Adrenal gland (tissue), 12 donors: Measurements from ENCODE around the gene AP4M1. TPM values are rescaled to one million over a fixed set of nuclear protein-coding genes. Genes with fewer than 3 reads are reported as not detected.

Experiments
- DNase-seq, 7 donors: peaks; one replicate each; pipeline ENCODE4 v3.0.0-alpha.2; 2019 to 2020
- H3K27ac ChIP-seq, 5 donors: fragments of 200-600 bp; sonication (generic) in 4 of 5; 1 replicate in 3 of 5; 2 replicates in 2 of 5; pipeline versions ENCODE4 v1.5.1 to v1.8.0; 2016 to 2020; ENCODE audit warnings: mild to moderate bottlenecking in 1 of 5
- H3K27me3 ChIP-seq: fragments of 200-600 bp; 2 replicates; pipeline ENCODE4 v1.8.0; 2021
- H3K36me3 ChIP-seq, 2 donors: fragments of 200-600 bp; replicated peaks in 1 of 2; 1 replicate in 1 of 2; 2 replicates in 1 of 2; pipeline versions ENCODE4 v1.5.1 to v1.8.0; 2018 to 2022
- H3K4me1 ChIP-seq, 2 donors: fragments of 200-600 bp; replicated peaks in 1 of 2; 1 replicate in 1 of 2; 2 replicates in 1 of 2; pipeline versions ENCODE4 v1.5.1 to v1.8.0; 2018 to 2021
- H3K4me3 ChIP-seq, 4 donors: fragments of 200-600 bp; sonication (generic) in 3 of 4; one replicate each; pipeline ENCODE4 v1.5.1; 2016 to 2018
- H3K9me3 ChIP-seq, 3 donors: fragments of 200-600 bp; sonication (generic) in 1 of 3; replicated peaks in 1 of 3; 1 replicate in 2 of 3; 2 replicates in 1 of 3; pipeline versions ENCODE4 v1.5.1 to v1.8.0; 2016 to 2021
- POLR2A ChIP-seq, 2 donors: fragments of 450-650 bp; IDR thresholded peaks; one replicate each; pipeline ENCODE4 v1.6.1; 2017; ENCODE audit warnings: antibody characterized with exemption in 2 of 2, mild to moderate bottlenecking in 2 of 2, moderate library complexity in 1 of 2
- WGBS, 4 donors: extraction: QIAGEN DNeasy Blood & Tissue Kit in 2 of 4; methylation state at CpG; one replicate each; pipeline versions ENCODE4 v1.1.5 to v1.1.7; 2013 to 2017; 5-methylcytosine and 5-hydroxymethylcytosine counted together
- intact Hi-C, 2 donors: fragments of 100-400 bp; cut with DNase I; formaldehyde crosslinking; loops; one replicate each; pipeline versions ENCODE4 v1.14.1 to v1.15.0; 2022 to 2023
- polyA plus RNA-seq, 3 donors: library from polyadenylated mRNA; stranded (reverse); fragments of 200-250 nt in 2 of 3; fragments of 350-450 nt in 1 of 3; fragmentation: Illumina TruSeq in 1 of 3; extraction: RNeasy Lipid Tissue Mini Kit (QIAGEN cat#74804) in 1 of 3; gene quantifications; one replicate each; pipeline ENCODE4 v1.2.3, GENCODE V29; 2013 to 2014
- total RNA-seq, 9 donors: library from RNA; depleted of rRNA in 4 of 9; stranded (reverse); fragments of >200 nt in 4 of 9; fragments of 120-200 nt in 1 of 9; fragmentation: NEBNext Ultra II Directional in 1 of 9; extraction: Animal tissue kit (Norgen Biotek cat#: 25700) in 1 of 9; gene quantifications; one replicate each; pipeline versions ENCODE4 v1.1.0 to v1.2.4, GENCODE V29; 2013 to 2023
- TF ChIP-seq, protein P1 (sequence below), 6 experiments: fragments of 450-650 bp in 4 of 6; fragments of 200-600 bp in 2 of 6; sonication (generic) in 1 of 6; IDR thresholded peaks; 1 replicate in 5 of 6; 2 replicates in 1 of 6; pipeline versions ENCODE4 v1.5.1 to v1.8.0; 2016 to 2021; ENCODE audit warnings: antibody characterized with exemption in 6 of 6, mild to moderate bottlenecking in 2 of 6, moderate library complexity in 1 of 6
- donor health status: healthy with polysubstance abuse.
- donor health status: Bipolar disorder and iron deficiency.
- donor health status: DM: yes; HTN: yes; CAD: no.
- donor health status: DM: no; HTN: no; CAD: no.
- donor health status: DM: no; HTN: no; CAD: no.
- donor health status: DM: yes; HTN: yes; CAD: no.

The AP4M1 gene
- total and polyA plus RNA-seq, 12 donors: 9.6 to 30.1 (median 16.5) TPM

DNA sequence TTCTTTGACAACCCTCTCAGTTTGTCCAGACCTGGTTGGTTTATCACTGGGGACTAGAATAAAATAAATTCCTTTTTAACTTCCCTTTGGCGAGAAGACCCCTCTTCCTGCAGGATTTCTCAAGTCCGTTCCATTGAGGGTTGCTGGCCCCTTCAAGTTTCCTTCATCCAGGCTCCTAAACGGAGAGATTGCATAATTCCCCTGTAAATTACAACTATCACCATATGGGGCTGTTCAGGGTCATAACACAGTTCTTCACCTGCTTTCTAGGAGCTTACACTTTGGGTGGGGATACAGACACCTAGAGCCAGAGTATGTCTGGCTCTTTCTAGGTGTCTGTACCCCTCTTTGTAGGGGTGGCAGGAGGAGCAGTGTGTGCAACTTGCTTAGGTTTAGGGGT, 15.9 kb upstream of the AP4M1 start:
- intact Hi-C loops: no loop called here
- no peak for DNase-seq
- no peaks in the 10 kb centered on the region for H3K27me3 ChIP-seq
- H3K4me3 ChIP-seq: no peak overlapping the region
- H3K36me3 ChIP-seq: peaks cover 0 to 1% of the 10 kb centered on the region in 2 donors
- peaks cover 21 to 41% of the 10 kb centered on the region in 2 donors for H3K4me1 ChIP-seq
- TF ChIP-seq POLR2A (IDR thresholded peaks at IDR 0.05): no peak
- TF ChIP-seq, protein P1, sequence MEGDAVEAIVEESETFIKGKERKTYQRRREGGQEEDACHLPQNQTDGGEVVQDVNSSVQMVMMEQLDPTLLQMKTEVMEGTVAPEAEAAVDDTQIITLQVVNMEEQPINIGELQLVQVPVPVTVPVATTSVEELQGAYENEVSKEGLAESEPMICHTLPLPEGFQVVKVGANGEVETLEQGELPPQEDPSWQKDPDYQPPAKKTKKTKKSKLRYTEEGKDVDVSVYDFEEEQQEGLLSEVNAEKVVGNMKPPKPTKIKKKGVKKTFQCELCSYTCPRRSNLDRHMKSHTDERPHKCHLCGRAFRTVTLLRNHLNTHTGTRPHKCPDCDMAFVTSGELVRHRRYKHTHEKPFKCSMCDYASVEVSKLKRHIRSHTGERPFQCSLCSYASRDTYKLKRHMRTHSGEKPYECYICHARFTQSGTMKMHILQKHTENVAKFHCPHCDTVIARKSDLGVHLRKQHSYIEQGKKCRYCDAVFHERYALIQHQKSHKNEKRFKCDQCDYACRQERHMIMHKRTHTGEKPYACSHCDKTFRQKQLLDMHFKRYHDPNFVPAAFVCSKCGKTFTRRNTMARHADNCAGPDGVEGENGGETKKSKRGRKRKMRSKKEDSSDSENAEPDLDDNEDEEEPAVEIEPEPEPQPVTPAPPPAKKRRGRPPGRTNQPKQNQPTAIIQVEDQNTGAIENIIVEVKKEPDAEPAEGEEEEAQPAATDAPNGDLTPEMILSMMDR (IDR thresholded peaks at IDR 0.05): no peak
- 39 to 64% (median 54%) methylated on average over 3 of the region's 3 CpGs for WGBS, 4 donors
- H3K9me3 ChIP-seq: no peaks in the 10 kb centered on the region
- no peak overlapping the region for H3K27ac ChIP-seq

DNA sequence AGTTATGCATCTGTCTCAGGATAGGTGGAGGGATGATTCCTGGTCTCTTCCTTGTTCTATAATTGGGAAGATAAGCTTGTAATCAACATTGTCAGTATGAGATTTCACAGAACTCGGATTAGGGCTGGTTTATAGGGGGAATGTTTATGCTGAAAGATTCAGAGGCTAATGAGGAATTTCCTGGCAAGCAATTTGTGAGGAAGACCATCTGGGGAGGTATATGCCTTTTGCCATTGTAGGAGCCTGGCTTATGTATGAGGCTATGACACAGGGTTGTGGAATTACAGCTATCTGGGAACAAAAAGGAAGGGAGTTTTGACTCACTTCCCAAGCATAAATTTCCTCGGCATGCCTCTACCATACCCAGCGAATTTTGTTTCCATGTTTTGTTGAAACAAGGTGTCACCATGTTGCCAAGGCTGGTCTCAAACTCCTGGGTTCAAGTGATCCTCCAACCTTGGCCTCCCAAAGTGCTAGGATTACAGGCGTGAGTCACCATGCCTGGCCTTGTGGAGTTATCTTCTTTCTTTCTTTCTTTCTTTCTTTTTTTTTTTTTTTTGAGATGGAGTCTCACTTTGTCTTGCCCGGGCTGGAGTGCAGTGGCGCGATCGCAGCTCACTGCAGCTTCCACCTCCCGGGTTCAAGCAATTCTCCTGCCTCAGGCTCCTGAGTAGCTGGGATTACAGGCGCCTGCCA, 14.2 kb upstream of the AP4M1 start:
- peak in 2 of 7 donors; percentile 50 to 56 for DNase-seq
- H3K9me3 ChIP-seq: no peaks in the 10 kb centered on the region
- TF ChIP-seq POLR2A (IDR thresholded peaks at IDR 0.05): no peak
- TF ChIP-seq, protein P1 (IDR thresholded peaks at IDR 0.05): no peak
- peaks cover 0 to 18% of the 10 kb centered on the region in 2 donors for H3K36me3 ChIP-seq
- H3K27me3 ChIP-seq: no peaks in the 10 kb centered on the region
- H3K27ac ChIP-seq: peak overlapping the region in 2 of 5 donors; percentile 26 to 46
- H3K4me3 ChIP-seq: no peak overlapping the region
- 54 to 71% (median 60%) methylated on average over 10 of the region's 10 CpGs for WGBS, 4 donors
- peaks cover 12 to 34% of the 10 kb centered on the region in 2 donors for H3K4me1 ChIP-seq
- intact Hi-C loops: no loop called here

DNA sequence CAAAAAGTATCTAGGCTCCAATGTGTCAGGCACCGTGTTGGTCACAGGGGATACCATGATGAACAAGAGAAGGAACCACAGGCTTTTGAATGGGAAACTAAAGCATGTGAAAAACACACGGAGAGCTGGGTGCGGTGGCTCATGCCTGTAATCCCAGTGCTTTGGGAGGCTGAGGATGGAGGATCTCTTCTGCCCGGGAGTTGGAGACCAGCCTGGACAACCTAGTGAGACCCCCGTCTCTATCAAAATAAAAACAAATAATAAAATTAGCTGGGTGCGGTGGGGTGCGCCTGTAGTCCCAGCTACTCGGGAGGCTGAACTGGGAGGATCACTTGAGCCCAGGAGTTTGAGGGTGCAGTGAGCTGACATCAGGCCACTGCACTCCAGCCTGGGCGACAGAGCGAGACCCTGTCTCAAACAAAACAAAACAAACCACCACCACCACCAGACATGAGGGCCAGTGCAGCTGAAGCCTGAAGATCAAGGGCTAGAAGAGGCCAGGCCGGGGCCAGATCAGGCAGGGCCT, 13.3 kb upstream of the AP4M1 start:
- TF ChIP-seq, protein P1 (IDR thresholded peaks at IDR 0.05): no peak
- no peak for TF ChIP-seq POLR2A (IDR thresholded peaks at IDR 0.05)
- Histone ChIP-seq H3K4me3 (peak overlapping the region in 2 of 4 donors; percentile 80 to 83), H3K36me3 (peaks cover 0 to 28% of the 10 kb centered on the region in 2 donors), H3K27ac (peak overlapping the region in 4 of 5 donors; percentile 72 to 88 (median 82)), H3K4me1 (peaks cover 9 to 27% of the 10 kb centered on the region in 2 donors), H3K9me3 (no peaks in the 10 kb centered on the region), H3K27me3 (no peaks in the 10 kb centered on the region)
- no peak for DNase-seq
- WGBS, 4 donors: 76 to 81% (median 79%) methylated on average over 9 to 11 of the region's 11 CpGs
- intact Hi-C loops: no loop called here

DNA sequence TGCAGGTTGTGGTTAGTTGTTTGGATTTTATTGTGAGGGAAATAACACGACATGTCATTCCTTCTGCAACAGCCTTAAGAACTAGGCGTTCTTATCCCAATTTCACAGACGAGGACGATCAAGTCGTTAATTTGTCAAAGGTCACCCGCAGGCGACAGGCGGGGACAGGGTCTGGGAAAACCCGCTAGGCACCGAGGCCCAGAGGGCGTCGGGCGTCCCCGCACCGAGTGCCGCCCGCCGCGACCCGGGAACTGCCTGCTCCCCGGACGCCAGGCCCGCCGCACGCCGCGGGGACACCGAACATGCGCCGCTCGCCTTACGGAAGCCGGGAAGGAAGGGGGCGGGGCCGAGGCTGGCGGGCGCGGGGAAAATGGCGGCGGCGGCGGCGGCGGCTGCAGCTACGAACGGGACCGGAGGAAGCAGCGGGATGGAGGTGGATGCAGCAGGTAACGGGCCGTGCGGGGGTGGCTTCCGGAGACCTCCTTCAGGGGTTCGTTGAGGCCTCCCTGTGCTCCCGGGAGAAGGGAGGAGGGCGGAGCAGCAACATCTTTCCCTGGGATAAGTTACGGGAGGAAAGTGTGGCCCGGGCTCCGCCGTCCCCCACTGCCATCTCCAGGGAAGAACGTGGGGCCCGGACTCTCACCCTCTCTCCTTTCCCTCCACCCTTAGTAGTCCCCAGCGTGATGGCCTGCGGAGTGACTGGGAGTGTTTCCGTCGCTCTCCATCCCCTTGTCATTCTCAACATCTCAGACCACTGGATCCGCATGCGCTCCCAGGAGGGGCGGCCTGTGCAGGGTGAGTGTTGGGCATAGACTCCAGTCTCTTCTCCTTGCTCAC, 12.6 kb upstream of the AP4M1 start, which contains the start of gene COPS6:
COPS6 (plus strand) TSS at position 349 of the 837 bp plus-strand sequence; CDS start at position 371, 22 bp downstream.
- WGBS, 4 donors: 0 to 1% (median 1%) methylated on average over 24 to 68 of the region's 68 CpGs
- no peaks in the 10 kb centered on the region for H3K9me3 ChIP-seq
- H3K27me3 ChIP-seq: no peaks in the 10 kb centered on the region
- peak within 1 kb of the TSS; percentile 45 to 83 (median 70) for H3K4me3 ChIP-seq
- TF ChIP-seq, protein P1 (IDR thresholded peaks at IDR 0.05): no peak
- TF ChIP-seq POLR2A (IDR thresholded peaks at IDR 0.05): peak; percentile 48 to 69
- intact Hi-C loops: no loop called here
- H3K4me1 ChIP-seq: peaks cover 9 to 27% of the 10 kb centered on the region in 2 donors
- peaks cover 0 to 34% of the 10 kb centered on the region in 2 donors for H3K36me3 ChIP-seq
- DNase-seq: peak; percentile 77 to 89 (median 86)
- peak within 1 kb of the TSS in 4 of 5 donors; percentile 72 to 88 (median 82) for H3K27ac ChIP-seq
